ENCODE measurements around the gene ABCC4. TPM values are rescaled to one million over a fixed set of nuclear protein-coding genes. Genes with fewer than 3 reads are reported as not detected.

Gene ABCC4
- total and polyA plus RNA-seq, 2 of the 13 experiments (the other 11 are each of a cell fraction or from before 2014, with no cell fraction given) = 4.2 to 11.3 TPM

- DNase-seq (ENCODE audit: low spot score) (no peak), FAIRE-seq (no peak), ATAC-seq (no peak)
- H3K79me2 ChIP-seq (ENCODE audit: insufficient read depth, low read length) = no peaks in the 10 kb centered on the region
- POLR2A ChIA-PET = no interaction called here
- WGBS (ENCODE audit: low lambda C conversion rate) = 0% methylated on average over 4 of the region's 4 CpGs
- peaks cover 10 to 39% of the 10 kb centered on the region in 2 experiments for H3K27me3 ChIP-seq (ENCODE audit: control insufficient read depth in 1 of 2, insufficient read depth in 2 of 2, low read length in 2 of 2)
- H3K4me2 ChIP-seq (ENCODE audit: low read depth, low read length) = no peak overlapping the region
- TF ChIP-seq, protein P1, sequence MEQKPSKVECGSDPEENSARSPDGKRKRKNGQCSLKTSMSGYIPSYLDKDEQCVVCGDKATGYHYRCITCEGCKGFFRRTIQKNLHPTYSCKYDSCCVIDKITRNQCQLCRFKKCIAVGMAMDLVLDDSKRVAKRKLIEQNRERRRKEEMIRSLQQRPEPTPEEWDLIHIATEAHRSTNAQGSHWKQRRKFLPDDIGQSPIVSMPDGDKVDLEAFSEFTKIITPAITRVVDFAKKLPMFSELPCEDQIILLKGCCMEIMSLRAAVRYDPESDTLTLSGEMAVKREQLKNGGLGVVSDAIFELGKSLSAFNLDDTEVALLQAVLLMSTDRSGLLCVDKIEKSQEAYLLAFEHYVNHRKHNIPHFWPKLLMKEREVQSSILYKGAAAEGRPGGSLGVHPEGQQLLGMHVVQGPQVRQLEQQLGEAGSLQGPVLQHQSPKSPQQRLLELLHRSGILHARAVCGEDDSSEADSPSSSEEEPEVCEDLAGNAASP (CRISPR knock-in tag; IDR thresholded peaks at IDR 0.05; ENCODE audit: borderline replicate concordance) = no peak
- TF ChIP-seq KDM5A (IDR thresholded peaks at IDR 0.05; ENCODE audit: borderline replicate concordance, low read length) (no peak), ZFP62 (CRISPR knock-in tag; IDR thresholded peaks at IDR 0.05) (no peak), CREB1 (IDR thresholded peaks at IDR 0.05) (peak; percentile 96), CREB1 (CRISPR knock-in tag; IDR thresholded peaks at IDR 0.05) (no peak), ATF7 (IDR thresholded peaks at IDR 0.05) (peak; percentile 87), ATF7 (CRISPR knock-in tag; IDR thresholded peaks at IDR 0.05) (no peak), TBP (CRISPR knock-in tag; IDR thresholded peaks at IDR 0.05) (no peak), ZNF878 (CRISPR knock-in tag; IDR thresholded peaks at IDR 0.05) (no peak), ARNTL (CRISPR knock-in tag; IDR thresholded peaks at IDR 0.05) (no peak)
- no peak overlapping the region for H3K4me3 ChIP-seq (replicated peaks in 1 of 3; ENCODE audit: insufficient read depth in 1 of 3, low read depth in 2 of 3, low read length in 3 of 3)
- no peak overlapping the region for H2AFZ ChIP-seq (ENCODE audit: low read length)
- in situ Hi-C loops (cut with HindIII; ENCODE audit: extremely low pct_ligation_motif_present, low pct_unique_long_range_greater_than_20kb) (no loop called here), intact Hi-C loops (cut with micrococcal nuclease; ENCODE audit: unreplicated experiment) (no loop called here)
- no TSS peak for BruUV-seq (replicated peaks)
- no peaks in the 10 kb centered on the region for H4K20me1 ChIP-seq (ENCODE audit: insufficient read depth, low read length)
- no peak overlapping the region for H3K27ac ChIP-seq (ENCODE audit: extremely low read length, insufficient read depth, low read length)
- CTCF ChIA-PET (ENCODE audit: low intra/inter-chr PET ratio, low total read pairs) = no interaction called here
- no peaks in the 10 kb centered on the region for H3K36me3 ChIP-seq (replicated peaks in 1 of 2; ENCODE audit: control insufficient read depth in 1 of 2, insufficient read depth in 2 of 2, low read length in 2 of 2)
- no peaks in the 10 kb centered on the region for H3K9me3 ChIP-seq (ENCODE audit: low read length)
- no peak overlapping the region for H3K9ac ChIP-seq (ENCODE audit: insufficient read depth, low read depth, low read length)
- H3K4me1 ChIP-seq (ENCODE audit: insufficient read depth, low read length) = peaks cover 11% of the 10 kb centered on the region
These were observed 329.0 kb downstream of the ABCC4 start for GRCh38 chr13:94972262-94972661.

Small RNAs within 50 kb of the gene (small RNA-seq; reads per million reads assigned to genes)
- gene RNU6-62P (ENCODE audit: insufficient read depth in 2 of 3, insufficient read length in 3 of 3, low read depth in 2 of 3, low replicate concordance in 1 of 3) (0 reads per million in 3 experiments), gene RNY3P8 (ENCODE audit: insufficient read depth in 2 of 3, insufficient read length in 3 of 3, low read depth in 2 of 3, low replicate concordance in 1 of 3) (0 reads per million in 3 experiments), gene RNY4P27 (ENCODE audit: insufficient read depth in 2 of 3, insufficient read length in 3 of 3, low read depth in 2 of 3, low replicate concordance in 1 of 3) (0 to 0.97 (median 0.33) reads per million in 3 experiments)

Measured in HepG2 (cell line).